ENCODE measurements around the gene TNRC18.

DNA sequence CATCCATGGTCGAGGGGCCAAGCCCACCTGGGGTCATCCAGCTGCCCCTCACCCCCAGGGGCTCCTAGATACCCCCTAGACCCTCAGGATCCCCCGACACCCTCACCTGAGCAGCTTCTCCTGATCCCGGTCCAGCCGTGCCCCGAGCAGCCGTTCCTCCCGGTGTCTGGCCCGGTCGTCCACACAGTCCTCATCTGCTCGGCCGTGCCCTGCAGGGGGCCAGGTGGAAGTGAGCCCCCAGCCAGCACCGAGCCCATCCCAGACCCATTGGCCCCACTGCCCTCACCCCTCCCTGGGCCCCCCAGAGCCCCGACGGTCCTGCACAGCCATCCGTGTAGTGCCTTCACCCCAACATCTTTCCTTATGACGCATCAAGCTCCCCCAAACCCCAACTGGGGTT is 45.8 kb downstream of the TNRC18 start:
- TF ChIP-seq, protein P1, sequence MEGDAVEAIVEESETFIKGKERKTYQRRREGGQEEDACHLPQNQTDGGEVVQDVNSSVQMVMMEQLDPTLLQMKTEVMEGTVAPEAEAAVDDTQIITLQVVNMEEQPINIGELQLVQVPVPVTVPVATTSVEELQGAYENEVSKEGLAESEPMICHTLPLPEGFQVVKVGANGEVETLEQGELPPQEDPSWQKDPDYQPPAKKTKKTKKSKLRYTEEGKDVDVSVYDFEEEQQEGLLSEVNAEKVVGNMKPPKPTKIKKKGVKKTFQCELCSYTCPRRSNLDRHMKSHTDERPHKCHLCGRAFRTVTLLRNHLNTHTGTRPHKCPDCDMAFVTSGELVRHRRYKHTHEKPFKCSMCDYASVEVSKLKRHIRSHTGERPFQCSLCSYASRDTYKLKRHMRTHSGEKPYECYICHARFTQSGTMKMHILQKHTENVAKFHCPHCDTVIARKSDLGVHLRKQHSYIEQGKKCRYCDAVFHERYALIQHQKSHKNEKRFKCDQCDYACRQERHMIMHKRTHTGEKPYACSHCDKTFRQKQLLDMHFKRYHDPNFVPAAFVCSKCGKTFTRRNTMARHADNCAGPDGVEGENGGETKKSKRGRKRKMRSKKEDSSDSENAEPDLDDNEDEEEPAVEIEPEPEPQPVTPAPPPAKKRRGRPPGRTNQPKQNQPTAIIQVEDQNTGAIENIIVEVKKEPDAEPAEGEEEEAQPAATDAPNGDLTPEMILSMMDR (IDR thresholded peaks at IDR 0.05; ENCODE audit: low read depth, low read length, missing input control) = no peak
- no peak for TF ChIP-seq TAF1 (conservative IDR thresholded peaks at IDR 0.05)
- TF ChIP-seq, protein P2, sequence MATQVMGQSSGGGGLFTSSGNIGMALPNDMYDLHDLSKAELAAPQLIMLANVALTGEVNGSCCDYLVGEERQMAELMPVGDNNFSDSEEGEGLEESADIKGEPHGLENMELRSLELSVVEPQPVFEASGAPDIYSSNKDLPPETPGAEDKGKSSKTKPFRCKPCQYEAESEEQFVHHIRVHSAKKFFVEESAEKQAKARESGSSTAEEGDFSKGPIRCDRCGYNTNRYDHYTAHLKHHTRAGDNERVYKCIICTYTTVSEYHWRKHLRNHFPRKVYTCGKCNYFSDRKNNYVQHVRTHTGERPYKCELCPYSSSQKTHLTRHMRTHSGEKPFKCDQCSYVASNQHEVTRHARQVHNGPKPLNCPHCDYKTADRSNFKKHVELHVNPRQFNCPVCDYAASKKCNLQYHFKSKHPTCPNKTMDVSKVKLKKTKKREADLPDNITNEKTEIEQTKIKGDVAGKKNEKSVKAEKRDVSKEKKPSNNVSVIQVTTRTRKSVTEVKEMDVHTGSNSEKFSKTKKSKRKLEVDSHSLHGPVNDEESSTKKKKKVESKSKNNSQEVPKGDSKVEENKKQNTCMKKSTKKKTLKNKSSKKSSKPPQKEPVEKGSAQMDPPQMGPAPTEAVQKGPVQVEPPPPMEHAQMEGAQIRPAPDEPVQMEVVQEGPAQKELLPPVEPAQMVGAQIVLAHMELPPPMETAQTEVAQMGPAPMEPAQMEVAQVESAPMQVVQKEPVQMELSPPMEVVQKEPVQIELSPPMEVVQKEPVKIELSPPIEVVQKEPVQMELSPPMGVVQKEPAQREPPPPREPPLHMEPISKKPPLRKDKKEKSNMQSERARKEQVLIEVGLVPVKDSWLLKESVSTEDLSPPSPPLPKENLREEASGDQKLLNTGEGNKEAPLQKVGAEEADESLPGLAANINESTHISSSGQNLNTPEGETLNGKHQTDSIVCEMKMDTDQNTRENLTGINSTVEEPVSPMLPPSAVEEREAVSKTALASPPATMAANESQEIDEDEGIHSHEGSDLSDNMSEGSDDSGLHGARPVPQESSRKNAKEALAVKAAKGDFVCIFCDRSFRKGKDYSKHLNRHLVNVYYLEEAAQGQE (IDR thresholded peaks at IDR 0.05) = no peak
- TF ChIP-seq HNF4G (IDR thresholded peaks at IDR 0.05) = no peak
- TF ChIP-seq RAD21 (IDR thresholded peaks at IDR 0.05) = no peak
- TF ChIP-seq JUND (IDR thresholded peaks at IDR 0.05) = no peak
- TF ChIP-seq, protein P3, sequence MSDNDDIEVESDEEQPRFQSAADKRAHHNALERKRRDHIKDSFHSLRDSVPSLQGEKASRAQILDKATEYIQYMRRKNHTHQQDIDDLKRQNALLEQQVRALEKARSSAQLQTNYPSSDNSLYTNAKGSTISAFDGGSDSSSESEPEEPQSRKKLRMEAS (IDR thresholded peaks at IDR 0.05) = no peak

Data from liver (tissue), 3 donors.